OCI-LY1 (cell line): ENCODE results near the gene PPP2R5C.
A peak's percentile ranks its signal among the peaks of the same experiment; 100 is the strongest.

Experiments
- H2AFZ ChIP-seq: fragments of 200-600 bp; sonication (generic), shearing (Covaris generic); 2 replicates; pipeline ENCODE4 v1.6.0; 2014; ENCODE audit warnings: antibody characterized with exemption, mild to moderate bottlenecking, low read length
- H3F3A ChIP-seq: fragments of 200-600 bp; sonication (generic), shearing (Covaris generic); 2 replicates; pipeline ENCODE4 v1.6.0; 2014; ENCODE audit warnings: mild to moderate bottlenecking, antibody characterized with exemption, low read length, moderate library complexity; ENCODE audit not compliant: insufficient read depth
- H3K27ac ChIP-seq: fragments of 200-600 bp; sonication (generic); 2 replicates; pipeline ENCODE4 v1.5.1; 2014; ENCODE audit warnings: low read length, mixed run types, mild to moderate bottlenecking, low read depth; ENCODE audit not compliant: poor library complexity, severe bottlenecking
- H3K27me3 ChIP-seq: fragments of 200-600 bp; sonication (generic); 2 replicates; pipeline ENCODE4 v1.6.0; 2014; ENCODE audit warnings: antibody characterized with exemption, mild to moderate bottlenecking, low read length, moderate library complexity; ENCODE audit not compliant: insufficient read depth
- H3K36me3 ChIP-seq: fragments of 200-600 bp; sonication (generic); 2 replicates; pipeline ENCODE4 v1.6.1; 2014; ENCODE audit warnings: mild to moderate bottlenecking, antibody characterized with exemption, low read length, moderate library complexity, mixed read lengths; ENCODE audit not compliant: insufficient read depth
- H3K4me1 ChIP-seq: fragments of 200-600 bp; sonication (generic); 2 replicates; pipeline ENCODE4 v1.5.1; 2014; ENCODE audit warnings: mild to moderate bottlenecking, low read length, moderate library complexity; ENCODE audit not compliant: insufficient read depth, severe bottlenecking
- H3K4me2 ChIP-seq: fragments of 200-600 bp; sonication (generic), shearing (Covaris generic); 2 replicates; pipeline ENCODE4 v1.6.1; 2014; ENCODE audit warnings: low read length
- H3K4me3 ChIP-seq: fragments of 200-600 bp; sonication (generic); 2 replicates; pipeline ENCODE4 v1.5.1; 2014; ENCODE audit warnings: low read length, low read depth, mild to moderate bottlenecking, mixed read lengths; ENCODE audit not compliant: poor library complexity, severe bottlenecking
- H3K79me2 ChIP-seq: fragments of 200-600 bp; shearing (Covaris generic); 2 replicates; pipeline ENCODE4 v1.6.1; 2016; ENCODE audit warnings: mixed run types, low read length, mixed read lengths; ENCODE audit not compliant: insufficient read depth
- H3K9ac ChIP-seq: fragments of 200-600 bp; sonication (generic), shearing (Covaris generic); 2 replicates; pipeline ENCODE4 v1.6.1; 2014; ENCODE audit warnings: mild to moderate bottlenecking, low read length, mixed read lengths
- H3K9me2 ChIP-seq: fragments of 200-600 bp; sonication (generic), shearing (Covaris generic); 2 replicates; pipeline ENCODE4 v1.6.1; 2014; ENCODE audit warnings: low read depth, mild to moderate bottlenecking, low read length, mixed read lengths
- H3K9me3 ChIP-seq: fragments of 200-600 bp; shearing (Covaris generic); 2 replicates; pipeline ENCODE4 v1.6.1; 2014; ENCODE audit warnings: low read length, mixed read lengths
- H4K20me1 ChIP-seq: fragments of 200-600 bp; sonication (generic), shearing (Covaris generic); 2 replicates; pipeline ENCODE4 v1.6.0; 2016; ENCODE audit warnings: mild to moderate bottlenecking, low read length; ENCODE audit not compliant: insufficient read depth
- CTCF ChIP-seq: fragments of 200-600 bp; sonication (generic), shearing (Covaris generic); IDR thresholded peaks from 2 replicates; pipeline ENCODE4 v1.5.1; 2017; ENCODE audit warnings: mild to moderate bottlenecking, antibody characterized with exemption, low read length, moderate library complexity, mixed read lengths
- EZH2 ChIP-seq: fragments of 200-600 bp; sonication (generic), shearing (Covaris generic); IDR thresholded peaks from 2 replicates; pipeline ENCODE4 v1.8.0; 2017; ENCODE audit warnings: borderline replicate concordance, mixed run types, mild to moderate bottlenecking, antibody characterized with exemption, low read length, moderate library complexity, mixed read lengths

The PPP2R5C gene

GRCh38 chr14:101917413-101918017 is 156.0 kb downstream of the PPP2R5C start:
- H3K4me1 ChIP-seq, result peaks cover 12% of the 10 kb centered on the region

DNA sequence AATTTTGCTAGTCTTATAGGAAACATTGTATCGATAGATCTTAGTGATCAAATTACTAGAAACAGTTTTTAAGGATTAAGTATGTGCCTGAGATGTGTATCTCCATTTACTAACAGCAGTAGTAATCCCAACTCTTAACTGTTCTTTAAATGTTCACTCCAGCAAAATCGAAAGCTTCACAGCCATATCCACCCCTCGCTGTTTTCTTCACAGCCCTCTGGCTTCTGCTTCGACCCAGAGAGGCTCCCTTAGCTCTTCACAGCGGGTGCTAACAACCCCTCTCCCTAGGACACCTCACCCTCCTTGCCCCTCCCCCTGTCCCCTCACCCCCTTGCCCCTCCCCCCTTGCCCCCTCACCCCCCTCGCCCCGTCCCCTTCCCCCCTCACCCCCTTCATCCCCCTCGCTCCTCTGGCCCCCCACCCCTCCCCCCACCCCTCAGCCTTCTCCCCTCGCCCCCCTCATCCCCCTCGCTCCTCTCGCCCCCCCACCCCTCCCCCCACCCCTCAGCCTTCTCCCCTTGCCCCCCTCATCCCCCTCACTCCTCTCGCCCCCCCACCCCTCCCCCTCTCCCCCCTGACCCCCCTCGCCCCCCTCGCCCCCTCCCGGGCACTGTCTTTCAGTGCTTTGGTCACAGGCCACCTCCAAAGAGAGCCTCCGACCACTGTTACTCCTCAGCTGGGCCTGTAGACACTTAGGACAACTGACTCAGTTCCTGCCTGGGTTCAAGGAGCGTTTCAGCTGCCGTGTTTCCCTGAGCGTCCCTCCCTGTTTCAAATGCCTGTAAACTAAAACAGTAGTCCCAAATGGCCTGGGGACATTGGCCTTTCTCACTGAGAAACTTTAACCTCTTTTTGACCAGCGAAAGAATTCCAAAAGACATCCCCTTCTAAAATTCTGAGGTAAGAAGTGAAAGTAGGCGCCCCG is 156.8 kb downstream of the PPP2R5C start:
- Histone ChIP-seq H3K9me2 (no peaks in the 10 kb centered on the region), H3K4me2 (no peak overlapping the region; the same call in 1 of the 2 replicates), H3K27me3 (no peaks in the 10 kb centered on the region), H4K20me1 (no peaks in the 10 kb centered on the region), H3K9ac (no peak overlapping the region), H3F3A (no peaks in the 10 kb centered on the region), H3K36me3 (peaks cover 10% of the 10 kb centered on the region; the same call in 1 of the 2 replicates), H3K4me3 (no peak overlapping the region), H2AFZ (no peak overlapping the region), H3K27ac (peak overlapping the region; percentile 46), H3K79me2 (no peaks in the 10 kb centered on the region), H3K9me3 (no peaks in the 10 kb centered on the region), H3K4me1 (peaks cover 12% of the 10 kb centered on the region)
- no peak for TF ChIP-seq CTCF
- no peak for TF ChIP-seq EZH2

More at GRCh38 chr14:101917413-101918017, 156.0 kb downstream of the PPP2R5C start:
- Histone ChIP-seq H3K79me2 (no peaks in the 10 kb centered on the region), H3K9me2 (no peaks in the 10 kb centered on the region), H2AFZ (no peak overlapping the region), H3K27ac (peak overlapping the region; percentile 46), H3F3A (no peaks in the 10 kb centered on the region), H3K9me3 (no peaks in the 10 kb centered on the region), H3K36me3 (peaks cover 10% of the 10 kb centered on the region; the same call in 1 of the 2 replicates), H3K4me3 (no peak overlapping the region), H4K20me1 (no peaks in the 10 kb centered on the region), H3K27me3 (no peaks in the 10 kb centered on the region), H3K4me2 (no peak overlapping the region; the same call in 1 of the 2 replicates), H3K9ac (no peak overlapping the region)
- TF ChIP-seq CTCF (no peak), EZH2 (no peak)

GRCh38 chr14:101920271-101920670 is 158.8 kb downstream of the PPP2R5C start:
- Histone ChIP-seq H3K27ac (no peak overlapping the region), H3F3A (no peaks in the 10 kb centered on the region), H4K20me1 (no peaks in the 10 kb centered on the region), H3K27me3 (no peaks in the 10 kb centered on the region), H3K79me2 (no peaks in the 10 kb centered on the region), H3K4me3 (no peak overlapping the region), H3K4me2 (no peak overlapping the region), H3K9me2 (no peaks in the 10 kb centered on the region), H3K9ac (no peak overlapping the region), H2AFZ (no peak overlapping the region), H3K9me3 (no peaks in the 10 kb centered on the region), H3K4me1 (peaks cover 12% of the 10 kb centered on the region), H3K36me3 (no peaks in the 10 kb centered on the region; the same call in 1 of the 2 replicates)
- TF ChIP-seq CTCF (no peak), EZH2 (no peak)
